Measurements from ENCODE around the gene ZNF469. TPM values are rescaled to one million over a fixed set of nuclear protein-coding genes. Genes with fewer than 3 reads are reported as not detected.
A peak's percentile ranks its signal among the peaks of the same experiment; 100 is the strongest.

The ZNF469 gene
- total RNA-seq, 1 donor from 2014 or later: 1.5 TPM

GRCh38 chr16:88426018-88426417, 43.3 kb downstream of the ZNF469 start:
- Mint-ChIP-seq H3K4me1 (ENCODE audit: unreplicated experiment) (peaks cover 8% of the 10 kb centered on the region), H3K27ac (no peak overlapping the region), H3K36me3 (no peaks in the 10 kb centered on the region), H3K4me3 (no peak overlapping the region), H3K27me3 (no peaks in the 10 kb centered on the region), H3K9me3 (no peaks in the 10 kb centered on the region)
- TF ChIP-seq CTCF (conservative IDR thresholded peaks at IDR 0.05): no peak
- no peak for DNase-seq (ENCODE audit: extremely low spot score, unreplicated experiment)

GRCh38 chr16:88427376-88427775, 44.6 kb downstream of the ZNF469 start:
- TF ChIP-seq CTCF (conservative IDR thresholded peaks at IDR 0.05): no peak
- no peaks in the 10 kb centered on the region for H3K36me3 Mint-ChIP-seq
- peaks cover 8% of the 10 kb centered on the region for H3K4me1 Mint-ChIP-seq (ENCODE audit: unreplicated experiment)

GRCh38 chr16:88428156-88428555, 45.4 kb downstream of the ZNF469 start:
- TF ChIP-seq CTCF (conservative IDR thresholded peaks at IDR 0.05): no peak
- H3K4me1 Mint-ChIP-seq (ENCODE audit: unreplicated experiment): peaks cover 8% of the 10 kb centered on the region
- no peaks in the 10 kb centered on the region for H3K36me3 Mint-ChIP-seq
- no peak overlapping the region for H3K27ac Mint-ChIP-seq
- H3K27me3 Mint-ChIP-seq: no peaks in the 10 kb centered on the region
- DNase-seq (ENCODE audit: extremely low spot score, unreplicated experiment): no peak
- no peak overlapping the region for H3K4me3 Mint-ChIP-seq
- no peaks in the 10 kb centered on the region for H3K9me3 Mint-ChIP-seq

More at GRCh38 chr16:88427376-88427775, 44.6 kb downstream of the ZNF469 start:
- no peak overlapping the region for H3K27ac Mint-ChIP-seq
- no peak overlapping the region for H3K4me3 Mint-ChIP-seq
- DNase-seq (ENCODE audit: extremely low spot score, unreplicated experiment): no peak
- H3K9me3 Mint-ChIP-seq: no peaks in the 10 kb centered on the region
- H3K27me3 Mint-ChIP-seq: no peaks in the 10 kb centered on the region

- no peaks in the 10 kb centered on the region for H3K36me3 Mint-ChIP-seq
- no peaks in the 10 kb centered on the region for H3K27me3 Mint-ChIP-seq
- H3K9me3 Mint-ChIP-seq: no peaks in the 10 kb centered on the region
- H3K4me1 Mint-ChIP-seq (ENCODE audit: unreplicated experiment): peaks cover 8% of the 10 kb centered on the region
- peak; percentile 31 for TF ChIP-seq CTCF (conservative IDR thresholded peaks at IDR 0.05)
- no peak overlapping the region for H3K4me3 Mint-ChIP-seq
- DNase-seq (ENCODE audit: extremely low spot score, unreplicated experiment): no peak
- H3K27ac Mint-ChIP-seq: no peak overlapping the region
Measured at GRCh38 chr16:88428616-88429386, 46.0 kb downstream of the ZNF469 start.

- no peak overlapping the region for H3K4me3 Mint-ChIP-seq
Measured at GRCh38 chr16:88429387-88430184, 46.8 kb downstream of the ZNF469 start.

More at GRCh38 chr16:88429387-88430184, 46.8 kb downstream of the ZNF469 start:
- TF ChIP-seq CTCF (conservative IDR thresholded peaks at IDR 0.05): no peak
- H3K9me3 Mint-ChIP-seq: no peaks in the 10 kb centered on the region
- H3K27ac Mint-ChIP-seq: no peak overlapping the region
- no peaks in the 10 kb centered on the region for H3K36me3 Mint-ChIP-seq
- DNase-seq (ENCODE audit: extremely low spot score, unreplicated experiment): no peak
- H3K27me3 Mint-ChIP-seq: no peaks in the 10 kb centered on the region
- H3K4me1 Mint-ChIP-seq (ENCODE audit: unreplicated experiment): peaks cover under 1% of the 10 kb centered on the region
